HepG2 (cell line): ENCODE measurements around the gene SNRPD3. TPM values are rescaled to one million over a fixed set of nuclear protein-coding genes. Genes with fewer than 3 reads are reported as not detected.

Experiments used
- DPF2 ChIP-seq: sonication (generic); formaldehyde crosslinking; IDR thresholded peaks from 2 replicates; pipeline ENCODE4 v1.4.0; 2020; ENCODE audit warnings: mild to moderate bottlenecking, low read depth, missing genetic modification reagents, borderline replicate concordance
- EHMT2 ChIP-seq: fragments of 200-600 bp; sonication (generic); IDR thresholded peaks from 2 replicates; pipeline ENCODE4 v1.7.0; 2017; ENCODE audit warnings: antibody characterized with exemption, low read depth, low read length, borderline replicate concordance
- ESRRA ChIP-seq: sonication (generic); formaldehyde crosslinking; IDR thresholded peaks from 2 replicates; pipeline ENCODE4 v1.5.1; 2020; ENCODE audit warnings: mild to moderate bottlenecking, low read depth, missing genetic modification reagents
- ETV6 ChIP-seq: sonication (generic); formaldehyde crosslinking; conservative IDR thresholded peaks from 2 replicates; pipeline ENCODE4 v1.4.0; 2020; ENCODE audit warnings: missing genetic modification reagents
- HES4 ChIP-seq: sonication (generic); formaldehyde crosslinking; IDR thresholded peaks from 2 replicates; pipeline ENCODE4 v1.9.0; 2021; ENCODE audit warnings: mild to moderate bottlenecking, missing genetic modification reagents, borderline replicate concordance
- HOXA3 ChIP-seq: sonication (generic); formaldehyde crosslinking; IDR thresholded peaks from 2 replicates; pipeline ENCODE4 v1.5.0; 2020; ENCODE audit warnings: missing genetic modification reagents
- MED13 ChIP-seq: sonication (generic); formaldehyde crosslinking; IDR thresholded peaks from 2 replicates; pipeline ENCODE4 v1.5.0; 2020; ENCODE audit warnings: missing genetic modification reagents
- MNT ChIP-seq: fragments of 450-650 bp; IDR thresholded peaks from 2 replicates; pipeline ENCODE4 v1.6.1; 2016
- PLSCR1 ChIP-seq: sonication (generic); formaldehyde crosslinking; IDR thresholded peaks from 2 replicates; pipeline ENCODE4 v1.5.0; 2020; ENCODE audit warnings: missing genetic modification reagents, mild to moderate bottlenecking, borderline replicate concordance
- STAG1 ChIP-seq: sonication (generic); formaldehyde crosslinking; IDR thresholded peaks from 2 replicates; pipeline ENCODE4 v1.4.0; 2020; ENCODE audit warnings: missing genetic modification reagents
- WIZ ChIP-seq: sonication (generic); formaldehyde crosslinking; IDR thresholded peaks from 2 replicates; pipeline ENCODE4 v1.5.1; 2020; ENCODE audit warnings: mild to moderate bottlenecking, missing genetic modification reagents
- ZBTB25 ChIP-seq: IDR thresholded peaks from 2 replicates; pipeline ENCODE4 v1.6.1; 2018; ENCODE audit warnings: missing genetic modification reagents
- ZNF234 ChIP-seq: sonication (generic); formaldehyde crosslinking; conservative IDR thresholded peaks from 2 replicates; pipeline ENCODE4 v1.5.1; 2020; ENCODE audit warnings: mild to moderate bottlenecking, missing genetic modification reagents
- ZNF556 ChIP-seq: sonication (generic); formaldehyde crosslinking; IDR thresholded peaks from 2 replicates; pipeline ENCODE4 v1.4.0; 2020; ENCODE audit warnings: mild to moderate bottlenecking, missing genetic modification reagents, borderline replicate concordance
- ZNF777 ChIP-seq: sonication (generic); formaldehyde crosslinking; IDR thresholded peaks from 2 replicates; pipeline ENCODE4 v1.4.0; 2020; ENCODE audit warnings: missing genetic modification reagents
- polyA plus RNA-seq, 8 experiments: library from polyadenylated mRNA; depleted of rRNA in 3 of 8; stranded (reverse) in 7 of 8; unstranded in 1 of 8; fragments of >200 nt; fragmentation: Illumina TruSeq in 4 of 8; extraction: Trizol in 4 of 8; gene quantifications; 2 replicates each; pipeline versions ENCODE4 v1.2.1 to v1.2.3, GENCODE V29; 2011 to 2016; ENCODE audit warnings: low read depth in 4 of 8, missing spikeins in 1 of 8, mixed read lengths in 1 of 8; ENCODE audit not compliant: insufficient read depth in 1 of 8
- total RNA-seq, 5 experiments: library from RNA; depleted of rRNA; stranded (reverse); fragments of >200 nt; fragmentation: Illumina TruSeq; extraction: Trizol; gene quantifications; 2 replicates each; pipeline ENCODE4 v1.2.3, GENCODE V29; 2016; ENCODE audit warnings: low read depth in 1 of 5
- TF ChIP-seq, protein P1 (sequence below): sonication (generic); formaldehyde crosslinking; IDR thresholded peaks from 2 replicates; pipeline ENCODE4 v1.9.0; 2022; ENCODE audit warnings: low read depth, missing genetic modification reagents
- TF ChIP-seq, protein P2 (sequence below): sonication (generic); formaldehyde crosslinking; conservative IDR thresholded peaks from 2 replicates; pipeline ENCODE4 v1.8.0; 2022; ENCODE audit warnings: missing genetic modification reagents
- TF ChIP-seq, protein P3 (sequence below): sonication (generic); formaldehyde crosslinking; IDR thresholded peaks from 2 replicates; pipeline ENCODE4 v1.8.1; 2022; ENCODE audit warnings: low read depth, mild to moderate bottlenecking, missing genetic modification reagents

The SNRPD3 gene
- total and polyA plus RNA-seq, 2 of the 13 experiments (the other 11 are each of a cell fraction or from before 2014, with no cell fraction given): 110 to 209 TPM

DNA sequence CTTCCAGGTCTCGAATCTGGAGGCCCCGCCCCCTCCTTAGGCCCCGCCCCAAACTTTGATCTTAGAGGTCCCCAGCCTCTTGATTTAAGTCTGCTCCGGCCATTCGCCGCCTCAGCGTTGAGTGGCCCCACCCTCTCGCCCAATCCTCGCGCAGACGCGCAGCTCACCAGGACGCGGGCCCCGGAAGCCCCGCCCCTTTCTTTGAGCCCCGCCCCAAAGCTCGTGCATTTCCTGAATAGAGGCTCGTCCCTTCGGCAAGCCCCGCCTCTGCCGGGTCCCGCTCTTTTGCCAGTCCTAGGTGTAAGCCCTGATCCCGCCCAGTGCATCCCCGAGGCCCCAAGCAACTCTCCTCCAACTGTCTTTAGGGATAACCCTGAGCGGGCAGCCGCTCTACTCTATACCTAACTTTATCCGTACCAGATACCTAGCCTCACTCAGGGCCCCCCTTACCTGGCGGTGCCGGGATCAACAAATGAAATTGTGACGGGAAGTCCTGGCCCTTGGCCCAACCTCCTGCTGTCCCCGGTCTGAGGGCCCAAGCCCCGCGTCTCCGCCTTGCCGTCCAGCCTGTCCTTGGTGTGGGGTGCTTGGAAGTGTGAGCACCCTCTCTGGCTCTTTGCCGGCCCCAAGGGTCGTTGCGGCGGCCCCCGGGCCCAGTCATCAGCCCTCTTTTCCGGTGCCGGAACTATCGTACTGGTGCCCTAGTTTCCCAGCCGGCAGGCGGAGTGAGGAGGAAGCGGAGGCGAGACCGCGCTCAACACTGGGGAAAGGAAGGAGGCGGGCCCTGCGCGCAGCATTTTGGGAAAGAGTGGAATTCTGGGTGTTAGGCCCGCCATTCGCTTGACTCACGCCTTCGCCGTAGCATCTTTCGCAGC, at the start of gene SNRPD3 (continued):
- TF ChIP-seq ESRRA (CRISPR knock-in tag) (peak; percentile 70), MED13 (peak; percentile 70; the same call in 1 of the 2 replicates), DPF2 (CRISPR knock-in tag) (no peak), ZNF234 (CRISPR knock-in tag) (peak; percentile 82; the same call in 1 of the 2 replicates), ZNF556 (CRISPR knock-in tag) (peak; percentile 95), ETV6 (CRISPR knock-in tag) (peak; percentile 84), MNT (peak; percentile 15; the same call in 1 of the 2 replicates), ZBTB25 (CRISPR knock-in tag) (peak; percentile 96), HES4 (CRISPR knock-in tag) (peak; percentile 95), HOXA3 (CRISPR knock-in tag) (peak; percentile 90; the same call in 1 of the 2 replicates), ZNF777 (CRISPR knock-in tag) (peak; percentile 49; the same call in 1 of the 2 replicates), WIZ (CRISPR knock-in tag) (peak; percentile 62; the same call in 1 of the 2 replicates), STAG1 (CRISPR knock-in tag) (no peak), EHMT2 (no peak), PLSCR1 (CRISPR knock-in tag) (0 out of 2 replicates have a peak, but pooled peaks have one; percentile 21)
- TF ChIP-seq, protein P1, sequence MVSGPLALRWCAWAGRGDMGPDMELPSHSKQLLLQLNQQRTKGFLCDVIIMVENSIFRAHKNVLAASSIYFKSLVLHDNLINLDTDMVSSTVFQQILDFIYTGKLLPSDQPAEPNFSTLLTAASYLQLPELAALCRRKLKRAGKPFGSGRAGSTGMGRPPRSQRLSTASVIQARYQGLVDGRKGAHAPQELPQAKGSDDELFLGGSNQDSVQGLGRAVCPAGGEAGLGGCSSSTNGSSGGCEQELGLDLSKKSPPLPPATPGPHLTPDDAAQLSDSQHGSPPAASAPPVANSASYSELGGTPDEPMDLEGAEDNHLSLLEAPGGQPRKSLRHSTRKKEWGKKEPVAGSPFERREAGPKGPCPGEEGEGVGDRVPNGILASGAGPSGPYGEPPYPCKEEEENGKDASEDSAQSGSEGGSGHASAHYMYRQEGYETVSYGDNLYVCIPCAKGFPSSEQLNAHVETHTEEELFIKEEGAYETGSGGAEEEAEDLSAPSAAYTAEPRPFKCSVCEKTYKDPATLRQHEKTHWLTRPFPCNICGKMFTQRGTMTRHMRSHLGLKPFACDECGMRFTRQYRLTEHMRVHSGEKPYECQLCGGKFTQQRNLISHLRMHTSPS (CRISPR knock-in tag): peak; percentile 67; the same call in 1 of the 2 replicates
- TF ChIP-seq, protein P2, sequence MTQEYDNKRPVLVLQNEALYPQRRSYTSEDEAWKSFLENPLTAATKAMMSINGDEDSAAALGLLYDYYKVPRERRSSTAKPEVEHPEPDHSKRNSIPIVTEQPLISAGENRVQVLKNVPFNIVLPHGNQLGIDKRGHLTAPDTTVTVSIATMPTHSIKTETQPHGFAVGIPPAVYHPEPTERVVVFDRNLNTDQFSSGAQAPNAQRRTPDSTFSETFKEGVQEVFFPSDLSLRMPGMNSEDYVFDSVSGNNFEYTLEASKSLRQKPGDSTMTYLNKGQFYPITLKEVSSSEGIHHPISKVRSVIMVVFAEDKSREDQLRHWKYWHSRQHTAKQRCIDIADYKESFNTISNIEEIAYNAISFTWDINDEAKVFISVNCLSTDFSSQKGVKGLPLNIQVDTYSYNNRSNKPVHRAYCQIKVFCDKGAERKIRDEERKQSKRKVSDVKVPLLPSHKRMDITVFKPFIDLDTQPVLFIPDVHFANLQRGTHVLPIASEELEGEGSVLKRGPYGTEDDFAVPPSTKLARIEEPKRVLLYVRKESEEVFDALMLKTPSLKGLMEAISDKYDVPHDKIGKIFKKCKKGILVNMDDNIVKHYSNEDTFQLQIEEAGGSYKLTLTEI (CRISPR knock-in tag): no peak
- TF ChIP-seq, protein P3, sequence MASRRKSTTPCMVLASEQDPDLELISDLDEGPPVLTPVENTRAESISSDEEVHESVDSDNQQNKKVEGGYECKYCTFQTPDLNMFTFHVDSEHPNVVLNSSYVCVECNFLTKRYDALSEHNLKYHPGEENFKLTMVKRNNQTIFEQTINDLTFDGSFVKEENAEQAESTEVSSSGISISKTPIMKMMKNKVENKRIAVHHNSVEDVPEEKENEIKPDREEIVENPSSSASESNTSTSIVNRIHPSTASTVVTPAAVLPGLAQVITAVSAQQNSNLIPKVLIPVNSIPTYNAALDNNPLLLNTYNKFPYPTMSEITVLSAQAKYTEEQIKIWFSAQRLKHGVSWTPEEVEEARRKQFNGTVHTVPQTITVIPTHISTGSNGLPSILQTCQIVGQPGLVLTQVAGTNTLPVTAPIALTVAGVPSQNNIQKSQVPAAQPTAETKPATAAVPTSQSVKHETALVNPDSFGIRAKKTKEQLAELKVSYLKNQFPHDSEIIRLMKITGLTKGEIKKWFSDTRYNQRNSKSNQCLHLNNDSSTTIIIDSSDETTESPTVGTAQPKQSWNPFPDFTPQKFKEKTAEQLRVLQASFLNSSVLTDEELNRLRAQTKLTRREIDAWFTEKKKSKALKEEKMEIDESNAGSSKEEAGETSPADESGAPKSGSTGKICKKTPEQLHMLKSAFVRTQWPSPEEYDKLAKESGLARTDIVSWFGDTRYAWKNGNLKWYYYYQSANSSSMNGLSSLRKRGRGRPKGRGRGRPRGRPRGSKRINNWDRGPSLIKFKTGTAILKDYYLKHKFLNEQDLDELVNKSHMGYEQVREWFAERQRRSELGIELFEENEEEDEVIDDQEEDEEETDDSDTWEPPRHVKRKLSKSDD (CRISPR knock-in tag): 0 out of 2 replicates have a peak, but pooled peaks have one; percentile 52
